NCI-H446 (cell line): ENCODE measurements around the gene GCLM.
"Not testable (repeated sequence)": the region's sequence is repeated elsewhere in the genome, so short reads cannot be mapped to it uniquely, and the experiment has no call there.

Experiments
- DNase-seq, 2 experiments: peaks; one replicate each; lab custom pipeline; 2025; lab: John Stamatoyannopoulos, UW

The GCLM gene

DNA sequence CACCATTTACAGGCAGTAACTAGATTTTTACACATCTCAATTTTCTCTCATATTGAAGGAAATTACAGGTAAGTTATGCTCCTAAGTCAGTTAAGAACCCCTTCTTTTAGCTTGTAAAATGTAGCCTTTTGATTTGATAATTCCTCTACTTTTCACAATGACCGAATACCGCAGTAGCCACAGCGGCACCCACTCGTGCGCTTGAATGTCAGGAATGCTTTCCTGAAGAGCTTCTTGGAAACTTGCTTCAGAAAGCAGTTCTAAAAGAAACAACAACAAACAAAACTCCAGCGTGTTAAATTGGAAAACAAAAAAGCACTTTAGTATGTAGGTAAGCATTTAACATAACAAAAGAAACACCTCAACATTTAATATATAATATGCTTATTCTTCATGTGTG, 20.3 kb downstream of the GCLM start:
- no peak for DNase-seq

DNA sequence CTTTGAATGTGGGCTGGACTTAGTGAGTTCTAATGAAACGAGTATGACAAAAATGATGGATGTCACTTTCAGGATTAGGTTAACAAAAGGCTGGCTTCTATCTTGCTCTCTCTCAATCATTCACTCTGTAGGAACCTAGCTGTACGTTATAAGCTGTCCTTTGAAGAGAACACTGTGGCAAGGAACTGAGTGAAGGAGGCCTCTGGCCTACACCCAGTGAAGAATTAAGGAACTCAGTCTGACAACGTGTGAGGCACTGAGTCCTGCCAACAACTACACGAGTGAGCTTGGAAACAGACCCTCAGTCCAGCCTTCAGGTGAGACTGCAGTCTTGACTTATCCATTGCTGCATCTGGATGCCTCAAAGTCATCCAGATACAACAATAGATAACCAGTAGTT, 27.0 kb downstream of the GCLM start:
- DNase-seq = no peak

DNA sequence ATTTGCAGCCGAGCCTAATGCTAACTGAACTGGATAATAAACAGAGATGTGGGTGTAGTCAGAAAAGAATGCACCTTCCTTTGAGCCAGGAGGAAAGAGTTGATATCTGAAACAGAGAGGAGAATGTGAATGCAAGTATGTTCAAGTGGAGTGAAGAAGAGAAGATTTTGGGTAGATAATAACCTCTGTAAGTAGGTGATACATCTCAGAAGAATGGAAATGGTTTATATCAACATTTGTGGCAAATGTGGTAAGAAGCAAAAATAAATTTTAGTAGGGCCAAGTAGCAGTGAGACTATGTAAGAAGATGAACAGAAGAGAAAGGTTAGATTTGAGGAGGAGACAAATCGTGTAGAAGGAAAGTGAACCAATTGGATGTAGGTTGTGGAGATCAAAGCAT, 28.5 kb downstream of the GCLM start:
- DNase-seq = no peak

DNA sequence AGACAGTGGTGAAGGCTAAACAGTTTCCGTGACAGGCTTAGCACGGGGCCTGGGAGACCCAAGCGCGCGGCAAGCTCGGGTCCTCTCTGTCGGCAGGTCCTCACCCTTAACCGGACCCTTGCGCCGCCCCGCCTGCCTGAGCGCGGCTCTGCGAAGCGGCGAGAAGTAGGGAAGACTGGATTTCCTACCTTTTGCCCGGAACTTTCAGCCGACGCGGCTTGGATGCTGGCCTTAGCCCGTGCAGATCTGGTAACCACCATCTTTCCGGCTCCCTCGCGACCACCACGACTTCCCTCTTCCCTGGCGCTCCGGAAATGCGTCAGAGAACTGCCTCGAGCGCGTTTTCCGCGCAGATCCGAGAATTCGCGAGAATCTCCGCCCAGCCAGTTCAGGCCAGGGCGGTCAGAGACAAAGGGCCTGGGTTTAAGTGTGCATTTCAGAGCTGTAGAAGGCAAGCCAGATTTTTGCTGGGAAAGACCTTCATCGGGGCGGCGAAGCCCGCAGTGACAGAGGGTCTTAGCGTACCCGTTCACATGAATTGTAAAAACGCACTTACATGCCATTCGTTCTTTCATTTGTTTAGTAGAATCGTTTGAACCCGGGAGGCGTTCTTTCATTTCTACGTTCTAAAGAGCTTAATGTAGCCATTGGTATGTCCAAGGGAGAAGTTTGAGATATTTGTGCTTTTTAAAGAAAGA, 30.2 kb downstream of the GCLM start, which contains the start of gene DNTTIP2:
TSS of gene DNTTIP2 (minus strand) at position 318 of the 698 bp plus-strand sequence. CDS start at position 260, 58 bp downstream.
- DNase-seq = peak; percentile 96

DNA sequence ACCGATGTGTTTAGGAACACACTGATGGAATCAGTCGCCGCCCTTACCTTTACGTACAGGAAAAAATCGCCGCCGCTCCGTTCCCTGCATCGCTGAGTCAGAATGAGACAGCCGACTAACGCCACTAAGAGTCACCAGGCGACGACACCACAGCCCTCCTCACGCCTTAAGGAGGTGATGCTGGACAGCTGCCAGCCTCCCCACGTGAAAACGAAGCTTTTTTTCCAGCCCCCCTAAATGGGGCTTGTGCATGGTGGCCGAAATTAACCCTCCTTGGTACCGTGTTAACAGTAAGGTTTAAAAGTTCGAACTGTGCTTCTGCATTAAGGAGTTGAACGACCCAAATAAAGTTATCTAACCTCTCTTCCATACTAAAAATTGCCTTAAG, 30.7 kb downstream of the GCLM start:
- DNase-seq = peak in 1 of 2 experiments; percentile 21

DNA sequence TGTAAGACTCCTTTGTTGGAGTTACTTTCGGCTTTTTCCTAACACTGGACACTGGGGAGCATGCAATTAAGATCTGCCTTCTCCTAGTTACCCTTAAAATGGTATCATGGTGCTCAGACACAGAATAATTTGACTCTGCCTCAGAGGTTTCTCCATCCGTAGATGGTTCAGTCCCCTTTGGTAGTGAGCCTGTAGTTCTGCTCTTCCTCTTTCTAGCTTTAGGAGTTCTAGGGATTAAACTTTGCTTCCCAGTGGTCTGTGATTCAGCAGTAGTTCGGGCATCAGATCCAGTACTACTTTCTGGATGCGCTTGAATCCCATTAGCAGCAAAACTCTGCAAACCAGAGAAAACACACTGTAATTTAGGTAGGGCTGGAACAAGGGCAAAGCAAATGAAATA, 31.7 kb downstream of the GCLM start:
- no peak for DNase-seq

DNA sequence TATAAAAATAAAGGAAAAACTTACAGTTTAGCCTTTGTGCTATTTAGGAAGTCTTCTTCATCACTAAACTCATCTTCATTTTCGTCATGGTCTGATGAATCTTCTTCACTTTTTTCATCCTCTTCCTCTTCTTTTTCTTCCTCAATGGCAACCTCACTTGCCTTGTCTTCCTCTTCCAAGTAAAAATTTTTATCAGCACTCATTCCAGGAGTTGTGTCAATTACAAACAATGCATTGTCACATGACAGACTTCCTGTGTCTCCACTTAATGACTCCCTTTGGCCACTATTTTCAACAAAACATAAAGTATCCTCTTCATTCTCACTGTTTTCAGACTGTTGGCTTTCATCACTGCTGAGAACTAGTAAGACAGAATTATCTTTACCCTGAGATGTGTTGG, 33.0 kb downstream of the GCLM start:
- no peak for DNase-seq

DNA sequence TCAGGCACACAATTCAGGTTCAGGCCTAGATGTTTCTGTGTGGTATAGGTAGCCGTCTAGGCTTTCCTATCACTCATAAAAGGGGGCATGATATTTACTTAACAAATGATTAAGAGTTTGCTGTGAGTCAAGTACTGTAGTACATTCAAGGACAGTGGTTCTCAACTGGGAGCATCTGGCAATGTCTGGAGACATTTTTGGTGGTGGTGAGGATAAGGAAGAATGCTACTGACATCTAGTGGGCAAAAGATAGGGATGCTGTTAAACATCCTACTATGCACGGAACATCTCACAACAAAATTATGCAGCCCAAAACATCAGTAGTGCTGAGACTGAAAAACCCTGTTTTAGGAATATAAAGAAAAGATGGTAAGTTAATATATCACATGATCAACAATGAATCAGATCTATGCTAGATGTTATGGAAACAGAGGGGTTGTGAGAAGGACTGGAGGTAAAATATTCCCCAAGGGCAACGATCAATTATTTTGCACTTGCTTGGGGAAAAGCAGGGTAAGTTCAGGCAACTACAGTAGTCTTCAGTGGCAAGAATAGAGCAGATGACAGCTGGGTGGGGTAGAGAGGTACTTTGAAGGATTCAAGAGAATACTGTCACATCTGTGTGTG, 35.1 kb downstream of the GCLM start:
- DNase-seq = peak; percentile 21 to 56

DNA sequence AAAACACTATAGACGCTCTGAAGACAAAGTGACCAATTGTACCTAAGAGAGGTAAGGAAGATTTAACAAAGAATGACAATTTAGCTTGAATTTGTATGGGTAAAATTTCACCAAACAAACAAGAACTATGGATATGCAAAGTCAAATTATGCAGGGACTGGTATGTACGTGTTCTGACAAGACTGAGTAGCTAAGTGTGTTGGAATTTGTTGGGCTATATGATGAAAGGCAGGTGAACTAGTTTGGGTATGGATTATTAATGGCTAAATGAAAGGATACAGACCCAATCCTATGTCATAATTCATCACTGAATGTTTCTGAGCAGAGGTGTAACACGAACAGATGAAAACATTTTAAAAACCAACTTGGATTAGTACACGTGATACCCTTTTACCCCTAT, 37.9 kb downstream of the GCLM start:
- DNase-seq = no peak

DNA sequence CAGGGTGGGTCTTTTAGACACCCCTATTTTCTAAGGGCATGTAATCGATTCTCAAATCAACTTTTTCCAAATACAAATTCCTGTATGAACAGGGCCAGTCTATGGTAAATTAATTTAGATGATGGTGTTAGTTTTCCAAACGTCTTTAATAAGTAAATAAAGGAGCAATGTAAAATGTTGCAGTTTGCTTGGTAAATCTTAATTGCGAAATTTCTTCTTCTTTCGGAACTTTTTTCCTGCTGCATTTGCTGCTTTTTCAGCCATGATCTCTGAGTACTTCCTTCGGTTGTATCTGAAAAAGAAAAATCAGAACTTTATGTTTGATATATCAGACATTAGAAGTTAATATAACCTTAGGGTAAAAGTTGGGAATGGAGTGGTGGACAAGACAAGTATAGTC, 39.6 kb downstream of the GCLM start:
- DNase-seq = no peak

DNA sequence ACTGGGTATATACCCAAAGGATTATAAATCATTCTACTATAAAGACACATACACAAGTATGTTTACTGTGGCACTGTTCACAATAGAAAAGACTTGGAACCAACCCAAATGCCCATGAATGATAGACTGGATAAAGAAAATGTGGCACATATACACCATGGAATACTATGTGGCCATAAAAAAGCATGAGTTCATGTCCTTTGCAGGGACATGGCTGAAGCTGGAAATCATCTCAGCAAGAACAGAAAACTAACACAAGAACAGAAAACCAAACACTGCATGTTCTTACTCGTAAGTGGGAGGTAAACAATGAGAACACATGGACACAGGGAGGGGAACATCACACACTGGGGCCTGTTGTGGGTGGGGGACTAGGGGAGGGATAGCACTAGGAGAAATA, 40.7 kb downstream of the GCLM start:
- not testable (repeated sequence) for DNase-seq

DNA sequence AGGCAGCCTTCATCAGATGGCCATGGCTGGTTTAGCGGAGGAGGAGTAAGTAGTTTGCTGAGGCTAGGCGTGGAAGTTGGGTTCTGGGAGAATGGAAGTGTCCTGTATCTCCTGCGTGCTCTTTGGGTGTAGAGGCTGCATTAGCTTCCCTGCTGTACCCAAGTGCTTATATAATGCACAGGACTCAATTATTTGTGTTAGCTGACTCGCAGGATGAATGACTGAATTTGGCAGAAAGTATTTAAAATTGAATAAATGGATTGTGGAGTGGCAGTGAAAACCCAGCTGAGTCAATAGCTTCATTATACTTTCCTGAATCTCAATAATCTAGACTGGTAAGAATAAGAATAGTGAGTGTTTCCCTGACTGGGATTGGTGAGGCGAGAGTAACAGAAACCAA, 44.0 kb downstream of the GCLM start:
- no peak for DNase-seq

DNA sequence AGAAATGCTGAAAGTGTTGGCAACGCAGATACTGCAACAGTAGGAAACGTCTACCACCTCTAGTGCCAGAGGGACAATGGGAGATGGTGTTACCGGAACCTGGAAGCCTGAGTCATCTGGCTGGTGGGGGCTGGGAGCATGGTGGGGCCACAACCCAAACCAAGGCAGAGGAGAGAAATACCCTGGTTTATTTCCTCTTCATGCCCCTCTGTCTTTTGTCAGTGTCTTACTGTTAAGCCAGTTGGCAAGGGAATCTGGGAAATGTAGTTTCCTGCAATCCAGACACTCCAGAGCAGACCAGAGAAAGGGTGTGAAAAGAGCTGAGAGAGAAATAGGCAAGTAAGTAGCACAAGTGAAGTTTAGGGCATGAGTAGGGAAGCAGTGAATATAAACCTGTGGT, 45.1 kb downstream of the GCLM start:
- DNase-seq = no peak

DNA sequence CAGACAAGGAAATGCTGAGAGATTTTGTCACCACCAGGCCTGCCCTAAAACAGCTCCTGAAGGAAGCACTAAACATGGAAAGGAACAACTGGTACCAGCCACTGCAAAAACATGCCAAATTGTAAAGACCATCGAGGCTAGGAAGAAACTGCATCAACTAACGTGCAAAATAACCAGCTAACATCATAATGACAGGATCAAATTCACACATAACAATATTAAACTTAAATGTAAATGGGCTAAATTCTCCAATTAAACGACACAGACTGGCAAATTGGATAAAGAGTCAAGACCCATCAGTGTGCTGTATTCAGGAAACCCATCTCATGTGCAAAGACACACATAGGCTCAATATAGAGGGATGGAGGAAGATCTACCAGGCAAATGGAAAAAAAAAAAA, 51.6 kb downstream of the GCLM start:
- not testable (repeated sequence) for DNase-seq

DNA sequence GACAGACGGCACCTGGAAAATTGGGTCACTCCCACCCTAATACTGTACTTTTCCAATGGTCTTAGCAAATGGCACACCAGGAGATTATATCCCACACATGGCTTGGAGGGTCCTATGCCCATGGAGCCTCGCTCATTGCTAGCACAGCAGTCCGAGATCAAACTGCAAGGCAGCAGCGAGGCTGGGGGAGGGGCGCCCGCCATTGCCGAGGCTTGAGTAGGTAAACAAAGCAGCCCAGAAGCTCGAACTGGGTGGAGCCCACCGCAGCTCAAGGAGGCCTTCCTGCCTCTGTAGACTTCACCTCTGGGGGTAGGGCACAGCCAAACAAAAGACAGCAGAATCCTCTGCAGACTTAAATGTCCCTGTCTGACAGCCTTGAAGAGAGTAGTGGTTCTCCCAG, 53.2 kb downstream of the GCLM start:
- DNase-seq = not testable (repeated sequence)

DNA sequence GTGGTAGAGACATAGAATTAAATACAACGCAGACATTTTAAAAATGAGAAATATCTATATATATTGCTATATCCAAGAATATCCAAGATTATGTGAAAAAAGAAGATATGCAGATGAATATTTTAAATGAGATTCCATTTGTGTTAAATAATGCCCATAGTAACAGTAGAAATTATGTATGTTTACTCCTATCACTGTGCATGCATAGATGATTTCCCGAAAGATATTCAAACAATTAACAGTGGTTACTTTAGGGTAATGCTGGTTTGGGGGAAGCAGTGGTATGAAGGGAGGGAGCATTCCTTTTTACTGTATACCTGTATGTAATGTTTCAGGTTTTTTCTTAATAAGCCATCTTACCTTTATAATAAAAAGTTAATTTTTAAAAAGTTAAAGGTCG, 55.3 kb downstream of the GCLM start:
- no peak for DNase-seq

DNA sequence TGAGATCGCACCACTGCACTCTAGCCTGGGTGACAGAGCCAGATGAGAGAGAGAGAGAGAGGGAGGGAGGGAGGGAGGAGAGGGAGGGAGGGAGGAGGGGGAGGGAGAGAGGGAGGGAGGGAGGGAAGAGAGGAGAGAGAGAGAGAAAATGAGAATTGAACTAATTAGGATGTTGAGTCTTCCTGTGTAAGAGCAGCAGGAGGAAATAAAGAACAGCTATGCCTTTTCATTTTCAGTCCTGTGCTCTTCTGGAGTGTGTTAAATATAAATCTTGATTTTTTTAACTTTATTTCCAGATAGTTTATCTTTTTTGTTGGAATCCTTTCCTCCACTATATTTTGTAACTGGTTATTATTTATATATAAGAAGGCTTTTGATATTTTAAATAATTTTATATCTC, 57.4 kb downstream of the GCLM start:
- no peak for DNase-seq

DNA sequence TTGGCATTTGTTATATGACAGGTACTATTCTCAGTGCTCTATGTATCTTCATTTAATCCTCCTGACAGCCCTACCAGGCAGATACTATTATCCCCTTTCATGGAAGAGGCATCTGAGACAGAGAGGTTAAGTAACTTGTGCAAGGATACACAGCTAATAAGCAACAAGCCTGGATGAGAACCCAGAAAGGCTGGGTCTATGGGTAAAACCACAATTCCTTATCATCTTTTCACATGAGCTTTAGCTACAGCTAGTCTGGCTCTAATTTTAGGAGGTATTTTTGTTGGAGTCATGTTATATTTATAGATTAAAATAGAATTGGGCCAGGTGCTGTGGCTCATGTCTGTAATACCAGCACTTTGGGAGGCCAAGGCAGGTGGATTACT, 57.9 kb downstream of the GCLM start:
- DNase-seq = no peak

DNA sequence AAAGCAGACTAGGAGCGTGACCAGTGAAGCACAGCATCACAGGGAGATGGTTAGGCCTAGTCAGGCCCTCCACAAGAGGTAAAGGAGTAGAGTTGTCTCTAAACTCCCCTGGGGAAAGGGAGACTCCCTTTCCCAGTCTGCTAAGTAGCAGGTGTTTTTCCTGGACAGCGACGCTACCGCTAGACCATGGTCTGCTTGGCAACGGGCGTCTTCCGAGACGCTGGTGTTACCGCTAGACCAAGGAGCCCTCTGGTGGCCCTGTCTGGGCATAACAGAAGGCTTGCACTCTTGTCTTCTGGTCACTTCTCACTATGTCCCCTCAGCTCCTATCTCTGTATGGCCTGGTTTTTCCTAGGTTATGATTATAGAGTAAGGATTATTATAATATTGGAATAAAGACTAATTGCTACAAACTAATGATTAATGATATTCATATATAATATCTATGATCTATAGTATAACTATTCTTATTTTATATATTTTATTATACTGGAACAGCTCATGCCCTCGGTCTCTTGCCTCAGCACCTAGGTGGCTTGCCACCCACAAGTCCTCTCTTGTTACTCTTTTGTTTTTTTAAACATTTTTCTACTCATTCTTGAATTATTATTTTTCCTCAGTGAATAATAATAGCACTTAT, 58.4 kb downstream of the GCLM start:
- peak; percentile 13 to 78 for DNase-seq

DNA sequence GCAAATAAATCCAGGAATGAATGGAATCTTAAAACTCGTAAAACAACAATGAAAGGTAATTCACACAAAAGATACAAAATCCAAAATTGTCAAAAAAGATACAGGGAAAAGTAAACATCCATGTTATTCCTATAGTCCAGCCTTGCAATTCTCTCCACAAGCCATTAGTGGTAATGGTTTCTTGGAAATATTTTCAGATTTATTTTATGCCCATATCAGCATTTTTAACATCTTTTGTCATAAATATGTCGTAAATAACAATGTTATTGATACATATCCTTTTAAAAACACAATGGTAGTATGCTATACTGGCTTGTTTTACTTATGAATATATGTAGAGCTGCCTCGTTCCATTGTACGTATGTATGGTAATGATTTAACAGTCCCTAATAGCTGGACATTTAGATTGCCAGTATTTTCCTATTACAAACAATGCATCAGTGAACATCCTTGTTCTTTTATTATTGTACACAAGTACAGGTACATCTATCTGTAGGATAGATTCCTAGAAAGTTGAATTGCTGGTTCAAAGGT, 60.8 kb downstream of the GCLM start:
- DNase-seq = no peak

DNA sequence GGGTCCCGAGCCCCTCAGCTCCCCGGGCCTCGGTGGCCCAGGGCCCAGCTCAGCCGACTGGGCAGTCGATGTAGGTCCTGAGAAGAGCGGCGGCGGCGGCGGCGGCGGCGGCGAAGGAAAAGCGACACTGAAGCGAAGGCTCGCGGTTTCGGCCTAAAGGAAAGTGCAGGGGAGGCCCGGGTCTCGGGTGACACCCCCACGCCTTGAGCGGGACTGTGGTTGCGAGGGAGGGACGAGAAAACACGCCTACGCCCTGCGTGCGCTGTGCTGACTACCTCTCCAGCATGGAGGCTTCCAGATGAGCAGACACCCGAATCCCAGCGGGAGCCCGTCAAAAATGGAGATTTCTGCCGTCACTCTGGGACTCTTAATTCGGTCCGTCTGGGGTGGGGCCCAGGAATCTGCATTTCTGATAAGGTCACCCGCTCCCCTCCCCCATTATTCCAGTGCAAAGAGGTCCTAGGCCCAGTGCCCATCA, 61.4 kb downstream of the GCLM start:
- DNase-seq = peak; percentile 88 to 90

DNA sequence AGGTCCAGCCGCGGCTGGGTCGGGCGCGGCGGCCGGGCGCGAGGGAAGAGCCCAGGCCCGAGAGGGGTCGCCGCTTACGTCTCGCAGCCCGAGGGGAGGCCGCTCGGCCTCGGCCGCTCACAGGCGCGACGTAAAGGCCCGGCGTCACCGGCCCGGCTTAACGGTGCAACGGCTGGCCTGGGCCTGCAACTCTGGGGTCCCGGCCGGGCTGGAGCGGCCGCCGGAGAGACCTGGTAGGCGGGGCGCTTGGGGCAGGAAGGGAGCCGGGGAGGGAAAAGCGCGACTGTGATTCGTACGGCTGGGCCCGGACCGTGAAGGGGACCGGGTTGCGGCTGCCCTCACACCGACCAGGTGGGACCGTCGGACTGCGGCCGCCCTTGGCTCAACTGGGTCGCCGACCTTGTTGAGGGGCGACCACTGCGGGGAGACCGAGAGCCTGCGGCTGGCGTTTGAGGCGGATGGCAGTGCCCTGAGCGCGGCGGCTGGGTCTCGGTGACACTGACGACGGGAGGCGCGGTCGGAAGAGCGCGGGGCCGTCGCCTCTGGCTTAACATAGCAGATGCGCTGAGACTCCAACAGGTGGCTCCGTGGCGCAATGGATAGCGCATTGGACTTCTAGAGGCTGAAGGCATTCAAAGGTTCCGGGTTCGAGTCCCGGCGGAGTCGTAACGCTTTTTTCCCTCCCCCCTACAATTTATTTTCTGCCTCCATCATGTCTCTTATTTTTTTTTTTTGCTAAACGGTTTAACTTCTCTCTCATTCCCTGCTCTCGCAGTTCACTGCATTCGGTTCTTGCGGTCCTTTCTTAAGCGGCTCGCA, 62.0 kb downstream of the GCLM start:
- DNase-seq = peak; percentile 88 to 93
